Heart left ventricle (tissue), 13 donors: ENCODE measurements around the gene CNTN4.

Experiments used
- POLR2A ChIP-seq, 2 donors: fragments of 450-650 bp; IDR thresholded peaks; one replicate each; pipeline ENCODE4 v1.6.1; 2017; ENCODE audit warnings: antibody characterized with exemption in 2 of 2, mild to moderate bottlenecking in 2 of 2, moderate library complexity in 2 of 2
- TF ChIP-seq, protein P1 (sequence below), 12 donors: fragments of 200-600 bp; sonication (generic) in 4 of 12; IDR thresholded peaks; one replicate each; pipeline versions ENCODE4 v1.5.0 to v1.8.0; 2018 to 2022; ENCODE audit warnings: antibody characterized with exemption in 12 of 12, mild to moderate bottlenecking in 5 of 12
- donor health status: ischemic (EF 13 %, LVEDD 7.1; RV severe dilation, severe dysfunction).
- donor health status: DM: no; HTN: yes; CAD: no.
- donor health status: DM: no; HTN: no; CAD: no.
- donor health status: ischemic (EF 25% LVEDD 6.9; RV normal size, moderate dysfunction).
- donor health status: ischemic (EF 25% LVEDD 5.7; RV mildly dilated, moderate dysfunction).
- donor health status: ischemic (EF 35%, LVEDD 5.7; RV mildly dilated, moderate dysfunction).
- donor health status: nonischemic (EF 11% LVEDD 7.7; RV severe dilation, severe dysfunction).
- donor health status: DM: yes; HTN: yes; CAD: no.
- donor health status: PGD.
- donor health status: ischemic (EF 29% LVEDD 5.4; RV normal size, mild dysfunction).
- donor health status: nonischemic (EF 23%, LVEDD 6.1; RV moderate dilation, normal function).

GRCh38 chr3:2774481-2775249, 676.0 kb downstream of the CNTN4 start:
- TF ChIP-seq, protein P1, sequence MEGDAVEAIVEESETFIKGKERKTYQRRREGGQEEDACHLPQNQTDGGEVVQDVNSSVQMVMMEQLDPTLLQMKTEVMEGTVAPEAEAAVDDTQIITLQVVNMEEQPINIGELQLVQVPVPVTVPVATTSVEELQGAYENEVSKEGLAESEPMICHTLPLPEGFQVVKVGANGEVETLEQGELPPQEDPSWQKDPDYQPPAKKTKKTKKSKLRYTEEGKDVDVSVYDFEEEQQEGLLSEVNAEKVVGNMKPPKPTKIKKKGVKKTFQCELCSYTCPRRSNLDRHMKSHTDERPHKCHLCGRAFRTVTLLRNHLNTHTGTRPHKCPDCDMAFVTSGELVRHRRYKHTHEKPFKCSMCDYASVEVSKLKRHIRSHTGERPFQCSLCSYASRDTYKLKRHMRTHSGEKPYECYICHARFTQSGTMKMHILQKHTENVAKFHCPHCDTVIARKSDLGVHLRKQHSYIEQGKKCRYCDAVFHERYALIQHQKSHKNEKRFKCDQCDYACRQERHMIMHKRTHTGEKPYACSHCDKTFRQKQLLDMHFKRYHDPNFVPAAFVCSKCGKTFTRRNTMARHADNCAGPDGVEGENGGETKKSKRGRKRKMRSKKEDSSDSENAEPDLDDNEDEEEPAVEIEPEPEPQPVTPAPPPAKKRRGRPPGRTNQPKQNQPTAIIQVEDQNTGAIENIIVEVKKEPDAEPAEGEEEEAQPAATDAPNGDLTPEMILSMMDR (IDR thresholded peaks at IDR 0.05): no peak
- TF ChIP-seq POLR2A (IDR thresholded peaks at IDR 0.05): no peak
